Astrocyte of the cerebellum (primary cell): ENCODE data around the gene BACE1.
A peak's percentile ranks its signal among the peaks of the same experiment; 100 is the strongest.
"Not testable (repeated sequence)": the region's sequence is repeated elsewhere in the genome, so short reads cannot be mapped to it uniquely, and the experiment has no call there.

Source experiments
- DNase-seq: peaks from one replicate; pipeline ENCODE4 v3.0.0-alpha.2; 2011; ENCODE audit warnings: low read depth
- H3K4me3 ChIP-seq: 2 replicates; pipeline ENCODE4 v1.5.1; 2011; ENCODE audit warnings: mild to moderate bottlenecking, low read depth, low read length, moderate library complexity
- in situ Hi-C: cut with HindIII; loops from 2 replicates; pipeline ENCODE4 v1.10.0; 2017; ENCODE audit warnings: low sequenced_read_pairs
- TF ChIP-seq, protein P1 (sequence below): IDR thresholded peaks from 2 replicates; pipeline ENCODE4 v1.5.1; 2012; ENCODE audit warnings: low read length, low read depth, moderate library complexity, mild to moderate bottlenecking; ENCODE audit errors: missing control alignments

BACE1 gene

DNA sequence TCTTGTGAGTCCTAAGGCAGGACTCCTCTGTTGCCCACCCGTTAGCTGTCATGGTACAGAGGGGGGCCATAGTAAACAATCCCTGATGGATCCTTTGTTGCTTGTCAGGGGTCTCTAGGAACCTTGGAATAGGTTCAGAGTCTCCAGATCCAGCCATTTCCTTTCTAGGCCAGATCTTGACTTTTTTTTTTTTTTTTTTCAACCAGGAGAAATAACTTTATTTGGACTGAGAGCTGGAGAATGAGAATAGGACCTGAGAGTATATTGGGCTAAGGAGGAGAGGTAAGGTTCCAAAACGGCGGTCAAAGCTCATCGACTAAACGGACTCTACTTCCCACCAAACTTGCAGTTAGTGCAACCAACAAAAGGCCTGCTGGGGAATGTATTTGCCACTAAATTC is 19.3 kb upstream of the BACE1 start:
- DNase-seq, result no peak
- H3K4me3 ChIP-seq, result no peak overlapping the region
- in situ Hi-C loops, result no loop called here
- TF ChIP-seq, protein P1, sequence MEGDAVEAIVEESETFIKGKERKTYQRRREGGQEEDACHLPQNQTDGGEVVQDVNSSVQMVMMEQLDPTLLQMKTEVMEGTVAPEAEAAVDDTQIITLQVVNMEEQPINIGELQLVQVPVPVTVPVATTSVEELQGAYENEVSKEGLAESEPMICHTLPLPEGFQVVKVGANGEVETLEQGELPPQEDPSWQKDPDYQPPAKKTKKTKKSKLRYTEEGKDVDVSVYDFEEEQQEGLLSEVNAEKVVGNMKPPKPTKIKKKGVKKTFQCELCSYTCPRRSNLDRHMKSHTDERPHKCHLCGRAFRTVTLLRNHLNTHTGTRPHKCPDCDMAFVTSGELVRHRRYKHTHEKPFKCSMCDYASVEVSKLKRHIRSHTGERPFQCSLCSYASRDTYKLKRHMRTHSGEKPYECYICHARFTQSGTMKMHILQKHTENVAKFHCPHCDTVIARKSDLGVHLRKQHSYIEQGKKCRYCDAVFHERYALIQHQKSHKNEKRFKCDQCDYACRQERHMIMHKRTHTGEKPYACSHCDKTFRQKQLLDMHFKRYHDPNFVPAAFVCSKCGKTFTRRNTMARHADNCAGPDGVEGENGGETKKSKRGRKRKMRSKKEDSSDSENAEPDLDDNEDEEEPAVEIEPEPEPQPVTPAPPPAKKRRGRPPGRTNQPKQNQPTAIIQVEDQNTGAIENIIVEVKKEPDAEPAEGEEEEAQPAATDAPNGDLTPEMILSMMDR, result no peak

DNA sequence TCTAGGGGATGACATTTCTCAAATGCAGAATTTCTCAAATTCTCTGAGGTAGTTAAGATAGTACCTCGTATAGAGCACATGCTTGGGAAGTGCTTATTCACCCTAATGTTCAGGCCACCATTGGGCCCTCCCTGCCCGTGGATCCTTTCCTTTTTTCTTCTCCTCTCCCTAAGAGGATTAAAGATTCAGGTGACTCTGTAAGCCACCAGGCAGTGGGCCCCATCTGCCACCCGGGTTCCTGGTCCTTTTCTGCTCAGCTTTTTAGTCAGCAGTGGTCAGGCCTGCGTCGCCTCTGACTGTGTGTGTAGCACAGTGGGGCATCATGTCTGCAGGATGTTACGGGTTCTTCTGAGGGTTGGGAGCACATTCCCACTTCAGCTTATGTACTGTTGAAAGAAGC is 18.8 kb upstream of the BACE1 start:
- TF ChIP-seq, protein P1, result no peak

DNA sequence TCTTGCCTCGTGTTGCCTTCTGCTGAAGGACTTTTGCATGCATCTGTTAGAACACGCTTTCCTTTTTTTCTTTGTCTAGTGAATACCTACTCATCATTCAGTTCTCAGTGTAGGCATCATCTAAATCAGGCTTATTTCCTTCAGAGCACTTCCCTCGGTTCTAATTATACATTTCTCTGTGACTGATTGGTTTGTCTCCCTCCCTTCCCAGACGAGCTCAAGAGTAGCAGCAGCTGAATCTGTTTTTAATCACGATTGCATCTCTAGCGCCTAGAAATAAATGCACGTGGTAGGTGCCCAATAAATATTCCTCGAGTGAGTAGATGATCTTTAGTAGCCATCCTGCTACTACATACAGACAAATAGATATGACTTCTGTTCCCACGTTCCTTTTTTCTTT is 17.9 kb upstream of the BACE1 start:
- TF ChIP-seq, protein P1, result no peak
- no peak for DNase-seq
- no peak overlapping the region for H3K4me3 ChIP-seq
- in situ Hi-C loops, result no loop called here

More for the DNA sequence above, 18.8 kb upstream of the BACE1 start:
- no peak for DNase-seq
- H3K4me3 ChIP-seq, result no peak overlapping the region
- in situ Hi-C loops, result no loop called here

DNA sequence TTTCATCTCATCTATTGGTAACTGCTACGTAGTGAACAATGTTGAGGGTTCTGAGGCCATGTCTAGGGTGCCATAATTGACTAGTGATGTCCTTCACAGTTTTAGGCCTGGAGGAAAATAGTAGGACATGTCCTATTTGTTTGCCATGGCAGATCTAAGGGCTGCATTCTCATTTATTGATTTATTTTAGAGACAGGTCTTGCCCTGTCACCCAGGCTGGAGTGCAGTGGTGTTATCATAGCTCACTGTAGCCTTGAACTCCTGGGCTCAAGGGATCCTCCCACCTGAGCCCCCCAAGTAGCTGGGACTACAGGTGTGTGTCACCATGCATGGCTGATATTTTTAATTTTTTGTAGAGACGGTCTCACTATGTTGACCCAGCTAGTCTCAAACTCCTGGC is 16.8 kb upstream of the BACE1 start:
- no peak for DNase-seq
- no peak overlapping the region for H3K4me3 ChIP-seq
- TF ChIP-seq, protein P1, result no peak
- in situ Hi-C loops, result no loop called here

DNA sequence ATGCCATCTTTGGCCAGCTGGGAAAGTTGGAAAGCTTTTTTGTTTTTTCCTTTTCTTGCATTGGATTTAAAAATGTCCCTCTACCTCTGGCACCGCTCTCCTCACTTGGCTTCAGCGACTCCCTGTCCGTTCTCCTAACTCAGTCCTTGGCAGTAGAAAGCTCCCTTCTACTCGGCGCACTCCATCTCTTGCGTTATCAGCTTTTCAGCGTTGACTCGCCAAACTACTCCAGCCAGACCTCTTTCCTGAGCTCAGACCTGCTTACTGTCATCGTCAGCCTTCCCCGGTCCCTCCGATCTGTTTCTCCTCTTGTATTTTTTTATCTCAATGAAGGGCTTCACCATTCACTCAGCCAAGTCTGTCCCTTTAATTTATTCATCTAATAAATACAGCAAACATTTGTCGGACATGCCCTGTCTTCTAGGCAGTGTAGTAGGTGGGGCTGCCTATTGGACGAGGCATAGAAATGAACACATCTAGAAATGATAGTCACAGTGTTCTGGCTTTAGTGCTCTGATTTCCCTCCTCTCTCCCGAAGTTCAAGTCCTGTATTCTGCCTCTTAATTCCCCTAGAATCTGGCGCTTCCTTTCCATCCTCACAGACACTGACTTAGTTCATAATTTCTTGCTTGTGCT is 12.4 kb upstream of the BACE1 start:
- TF ChIP-seq, protein P1, result no peak
- in situ Hi-C loops, result no loop called here
- peak overlapping the region; percentile 87 for H3K4me3 ChIP-seq
- DNase-seq, result peak; percentile 23

DNA sequence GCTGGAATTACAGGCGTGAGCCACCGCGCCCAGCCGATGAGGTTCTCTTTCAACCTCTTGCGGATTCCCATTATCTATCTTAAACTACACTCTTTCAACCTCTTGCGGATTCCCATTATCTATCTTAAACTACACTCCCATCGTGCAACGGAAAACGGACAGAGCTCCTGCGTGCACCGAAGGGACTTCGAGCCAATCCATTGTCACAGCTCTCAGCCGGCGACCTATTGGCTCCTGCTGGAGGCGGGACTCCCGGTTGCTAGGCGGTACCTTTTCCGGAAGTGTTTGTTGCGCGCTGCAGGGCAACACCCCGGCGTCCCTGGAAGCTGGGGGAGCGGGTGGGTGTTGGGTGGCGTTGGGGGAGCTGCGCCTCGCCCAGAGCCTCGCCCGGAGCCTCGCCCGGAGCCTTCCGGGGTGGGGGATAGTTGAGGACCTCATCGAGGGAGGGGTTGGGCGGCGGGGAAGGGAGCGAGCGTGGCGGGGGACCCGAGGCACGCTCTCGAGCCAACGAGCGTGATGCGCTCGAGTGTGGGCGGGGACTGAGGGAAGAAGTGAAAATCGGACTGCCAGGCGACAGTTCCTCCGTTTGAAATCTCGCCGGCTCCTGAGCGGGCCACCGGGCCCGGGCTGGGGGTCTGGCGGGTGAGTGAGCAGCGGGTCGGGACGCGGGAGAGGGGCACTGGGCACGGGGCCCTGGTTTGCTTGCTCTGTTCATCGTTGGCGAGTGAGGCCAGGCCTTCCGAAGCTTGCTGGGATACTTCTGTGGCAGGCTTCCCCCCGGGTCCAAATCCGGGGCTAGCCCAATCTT is 11.7 kb upstream of the BACE1 start, which contains the start of gene CEP164:
Gene CEP164, plus strand, starts transcription at position 288 of the 808 bp plus-strand sequence. CDS start 10,733 bp downstream, outside the sequence.
- H3K4me3 ChIP-seq, result peak within 1 kb of the TSS; percentile 87
- peak; percentile 87 for DNase-seq
- in situ Hi-C loops, result no loop called here
- TF ChIP-seq, protein P1, result no peak

DNA sequence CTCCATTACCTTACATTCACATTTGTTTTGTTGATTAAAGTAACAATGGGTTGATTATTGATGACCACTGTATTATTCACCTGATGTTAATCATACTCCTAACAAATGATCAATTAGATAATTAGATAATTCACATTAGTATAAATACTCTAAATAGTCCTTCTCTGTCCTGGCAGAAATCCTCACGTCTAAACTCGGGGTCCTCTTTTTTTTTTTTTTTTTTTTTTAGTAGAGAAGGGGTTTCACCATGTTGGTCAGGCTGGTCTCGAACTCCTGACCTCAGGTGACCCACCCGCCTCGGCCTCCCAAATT is 11.2 kb upstream of the BACE1 start:
- in situ Hi-C loops, DNase-seq: not testable (repeated sequence)
- peak overlapping the region; percentile 87 for H3K4me3 ChIP-seq
